ENCODE results near the gene LRRTM4.
A peak's percentile ranks its signal among the peaks of the same experiment; 100 is the strongest.
"Not testable (repeated sequence)": the region's sequence is repeated elsewhere in the genome, so short reads cannot be mapped to it uniquely, and the experiment has no call there.

Gene LRRTM4

DNA sequence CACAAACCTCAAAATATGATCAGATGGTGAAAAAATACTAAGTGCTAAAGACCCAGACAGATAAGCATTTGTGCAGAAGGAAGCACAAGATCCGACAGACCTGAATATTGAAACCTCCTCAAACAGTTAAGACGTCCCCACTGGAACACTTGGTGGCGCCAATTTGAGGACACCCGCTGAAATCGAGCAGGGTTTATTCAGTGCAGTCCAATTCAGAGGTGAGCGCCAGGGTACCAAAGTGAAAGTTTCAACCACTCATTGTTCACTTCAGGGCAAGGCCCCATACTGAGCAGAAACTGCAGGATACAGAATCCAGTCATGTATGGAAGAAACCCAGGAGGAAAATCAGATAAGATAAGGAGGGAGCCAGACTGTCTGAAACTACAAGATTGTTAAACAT, 417.6 kb downstream of the LRRTM4 start:
- TF ChIP-seq, protein P1, sequence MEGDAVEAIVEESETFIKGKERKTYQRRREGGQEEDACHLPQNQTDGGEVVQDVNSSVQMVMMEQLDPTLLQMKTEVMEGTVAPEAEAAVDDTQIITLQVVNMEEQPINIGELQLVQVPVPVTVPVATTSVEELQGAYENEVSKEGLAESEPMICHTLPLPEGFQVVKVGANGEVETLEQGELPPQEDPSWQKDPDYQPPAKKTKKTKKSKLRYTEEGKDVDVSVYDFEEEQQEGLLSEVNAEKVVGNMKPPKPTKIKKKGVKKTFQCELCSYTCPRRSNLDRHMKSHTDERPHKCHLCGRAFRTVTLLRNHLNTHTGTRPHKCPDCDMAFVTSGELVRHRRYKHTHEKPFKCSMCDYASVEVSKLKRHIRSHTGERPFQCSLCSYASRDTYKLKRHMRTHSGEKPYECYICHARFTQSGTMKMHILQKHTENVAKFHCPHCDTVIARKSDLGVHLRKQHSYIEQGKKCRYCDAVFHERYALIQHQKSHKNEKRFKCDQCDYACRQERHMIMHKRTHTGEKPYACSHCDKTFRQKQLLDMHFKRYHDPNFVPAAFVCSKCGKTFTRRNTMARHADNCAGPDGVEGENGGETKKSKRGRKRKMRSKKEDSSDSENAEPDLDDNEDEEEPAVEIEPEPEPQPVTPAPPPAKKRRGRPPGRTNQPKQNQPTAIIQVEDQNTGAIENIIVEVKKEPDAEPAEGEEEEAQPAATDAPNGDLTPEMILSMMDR (IDR thresholded peaks at IDR 0.05; ENCODE audit: low read length, missing control alignments), result no peak
- no peak overlapping the region for H3K4me3 ChIP-seq (replicated peaks; ENCODE audit: low read depth, low read length)
- no peak for DNase-seq (ENCODE audit: low read depth)

DNA sequence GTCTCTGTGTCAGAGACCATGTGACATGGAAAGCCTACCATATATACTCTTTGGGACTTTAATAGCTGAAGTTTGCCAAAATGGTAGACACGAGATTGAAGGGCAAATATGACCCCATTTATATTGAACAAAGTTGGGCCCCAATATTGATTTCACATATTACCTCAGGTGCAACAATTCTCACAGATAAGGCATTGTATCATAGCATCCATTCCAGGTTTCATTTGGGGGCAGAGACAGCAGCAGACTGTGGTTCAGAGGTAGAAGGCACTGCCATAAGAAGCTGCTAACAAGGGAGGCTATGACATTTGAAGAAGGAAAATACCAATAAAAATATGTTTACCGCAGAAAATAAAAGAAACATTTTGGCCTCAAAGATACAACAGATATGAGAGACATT, 419.2 kb downstream of the LRRTM4 start:
- DNase-seq (ENCODE audit: low read depth), result no peak
- TF ChIP-seq, protein P1 (IDR thresholded peaks at IDR 0.05; ENCODE audit: low read length, missing control alignments), result no peak
- no peak overlapping the region for H3K4me3 ChIP-seq (replicated peaks; ENCODE audit: low read depth, low read length)

DNA sequence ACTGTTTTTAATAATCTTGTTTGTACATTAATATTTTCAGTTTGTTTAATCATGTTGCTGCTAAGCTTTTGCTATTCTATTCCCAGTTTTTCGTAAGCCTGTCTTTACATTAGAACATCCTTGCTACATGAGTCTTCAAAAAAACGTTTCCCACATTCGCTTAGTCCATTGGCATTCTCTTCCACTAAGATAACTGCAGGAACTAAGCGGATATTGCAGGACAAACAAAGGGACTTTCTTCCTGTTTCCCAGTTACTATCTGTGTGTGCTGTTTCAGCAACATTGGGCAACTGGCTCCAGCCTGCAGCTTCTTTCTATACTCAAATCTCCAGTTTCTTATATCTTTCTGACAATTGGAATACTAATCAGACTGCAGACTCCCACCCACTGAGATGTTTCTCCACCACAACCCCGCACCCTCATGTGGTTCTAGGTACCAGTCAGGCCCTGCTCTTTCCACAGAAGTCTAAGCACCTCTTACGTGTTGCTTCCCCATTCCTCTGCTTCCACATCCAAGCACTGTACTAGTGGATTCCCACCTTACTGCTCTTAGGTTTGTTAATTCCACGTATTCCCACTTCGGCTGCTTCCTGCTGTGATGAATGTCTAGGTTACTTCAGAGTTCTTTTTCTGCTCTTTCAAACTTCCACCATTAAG, 420.3 kb downstream of the LRRTM4 start:
- TF ChIP-seq, protein P1 (IDR thresholded peaks at IDR 0.05; ENCODE audit: low read length, missing control alignments), result no peak

DNA sequence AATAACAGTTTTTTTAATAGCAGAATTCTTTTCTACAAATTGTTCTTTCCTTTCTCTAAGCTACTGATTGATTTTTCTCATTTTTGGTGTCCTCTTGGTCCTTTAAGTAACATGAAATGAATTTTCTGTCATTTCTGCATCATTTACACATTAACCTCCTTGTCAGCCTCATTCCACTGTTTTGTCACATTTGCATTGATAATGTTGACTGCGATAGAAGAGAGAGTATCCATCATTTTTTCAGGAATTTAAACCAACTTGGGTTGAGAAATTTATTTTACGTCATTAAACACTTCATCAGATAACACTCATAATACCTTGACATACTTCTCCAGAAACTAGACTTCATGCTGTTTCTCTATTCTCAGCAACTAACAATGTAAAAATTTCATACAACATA, 422.2 kb downstream of the LRRTM4 start:
- no peak overlapping the region for H3K4me3 ChIP-seq (replicated peaks; ENCODE audit: low read depth, low read length)
- TF ChIP-seq, protein P1 (IDR thresholded peaks at IDR 0.05; ENCODE audit: low read length, missing control alignments), result no peak
- DNase-seq (ENCODE audit: low read depth), result no peak

More for the DNA sequence above, 420.3 kb downstream of the LRRTM4 start:
- DNase-seq (ENCODE audit: low read depth), result peak; percentile 0
- H3K4me3 ChIP-seq (replicated peaks; ENCODE audit: low read depth, low read length), result no peak overlapping the region

DNA sequence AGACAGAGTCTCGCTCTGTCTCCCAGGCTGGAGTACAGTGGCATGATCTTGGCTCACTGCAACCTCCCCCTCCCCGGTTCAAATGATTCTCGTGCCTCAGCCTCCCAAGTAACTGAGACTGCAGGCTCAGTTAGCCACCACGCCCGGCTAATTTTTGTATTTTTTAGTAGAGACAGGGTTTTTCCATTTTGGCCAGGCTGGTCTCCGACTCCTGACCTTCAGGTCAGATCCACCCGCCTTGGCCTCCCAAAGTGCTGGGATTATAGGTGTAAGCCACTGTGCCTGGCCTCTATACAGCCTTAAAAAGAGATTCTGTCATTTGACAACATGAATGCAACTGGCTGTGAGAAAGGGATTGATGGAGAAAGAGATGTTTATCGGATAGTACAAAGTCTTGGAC, 426.7 kb downstream of the LRRTM4 start:
- H3K4me3 ChIP-seq (replicated peaks; ENCODE audit: low read depth, low read length); DNase-seq (ENCODE audit: low read depth): not testable (repeated sequence)

DNA sequence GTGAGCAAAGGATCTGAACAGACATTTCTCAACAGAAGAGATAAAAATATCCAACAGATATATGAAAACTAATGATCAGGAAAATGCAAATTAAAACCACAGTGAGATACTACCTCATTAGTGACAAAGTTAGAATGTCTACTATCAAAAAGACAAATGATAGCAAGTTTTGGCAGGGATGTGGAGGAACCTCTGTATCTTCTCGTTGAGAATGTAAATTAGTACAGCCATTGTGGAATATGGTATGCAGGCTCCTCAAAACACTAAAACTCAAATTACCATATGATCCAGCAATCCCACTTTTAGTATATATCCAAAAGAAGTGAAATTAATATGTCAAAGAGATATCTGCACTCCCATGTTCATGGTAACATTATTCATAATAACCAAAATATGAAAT, 427.1 kb downstream of the LRRTM4 start:
- TF ChIP-seq, protein P1 (IDR thresholded peaks at IDR 0.05; ENCODE audit: low read length, missing control alignments), result no peak
- no peak for DNase-seq (ENCODE audit: low read depth)
- H3K4me3 ChIP-seq (replicated peaks; ENCODE audit: low read depth, low read length), result no peak overlapping the region

DNA sequence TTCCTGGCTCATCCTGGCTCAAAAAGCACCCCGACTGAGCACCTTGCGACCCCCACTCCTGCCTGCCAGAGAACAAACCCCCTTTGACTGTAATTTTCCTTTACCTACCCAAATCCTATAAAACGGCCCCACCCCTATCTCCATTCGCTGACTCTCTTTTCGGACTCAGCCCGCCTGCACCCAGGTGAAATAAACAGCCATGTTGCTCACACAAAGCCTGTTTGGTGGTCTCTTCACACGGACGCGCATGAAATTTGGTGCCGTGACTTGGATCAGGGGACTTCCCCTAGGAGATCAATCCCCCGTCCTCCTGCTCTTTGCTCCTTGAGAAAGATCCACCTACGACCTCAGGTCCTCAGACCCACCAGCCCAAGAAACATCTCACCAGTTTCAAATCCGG, 433.8 kb downstream of the LRRTM4 start:
- H3K4me3 ChIP-seq (replicated peaks; ENCODE audit: low read depth, low read length); DNase-seq (ENCODE audit: low read depth): not testable (repeated sequence)

DNA sequence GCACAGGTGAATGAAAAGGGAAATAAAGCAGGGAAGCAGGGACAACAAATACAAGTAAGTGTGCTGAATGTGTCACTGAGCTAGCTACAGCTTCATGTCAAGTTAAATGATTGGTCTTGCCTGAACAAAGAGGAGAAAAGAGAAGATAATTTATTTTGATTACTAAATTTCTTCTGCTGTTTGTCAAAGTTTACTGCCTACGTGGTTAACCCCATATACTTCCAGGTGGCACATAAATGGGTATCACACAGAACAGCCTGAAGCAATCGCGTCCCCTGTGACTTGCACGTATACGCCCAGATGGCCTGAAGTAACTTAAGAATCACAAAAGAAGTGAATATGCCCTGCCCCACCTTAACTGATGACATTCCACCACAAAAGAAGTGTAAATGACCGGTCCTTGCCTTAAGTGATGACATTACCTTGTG, 434.2 kb downstream of the LRRTM4 start:
- TF ChIP-seq, protein P1 (IDR thresholded peaks at IDR 0.05; ENCODE audit: low read length, missing control alignments), result no peak
- DNase-seq (ENCODE audit: low read depth), result no peak
- H3K4me3 ChIP-seq (replicated peaks; ENCODE audit: low read depth, low read length), result no peak overlapping the region
